Mammary epithelial cell (primary cell): Measurements from ENCODE around the gene DOCK11.

Experiments
- CTCF ChIP-seq, 2 donors: IDR thresholded peaks in 1 of 2; conservative IDR thresholded peaks in 1 of 2; 2 replicates each; pipeline ENCODE4 v1.5.1; 2011 to 2012; ENCODE audit warnings: inconsistent platforms in 2 of 2, low read length in 2 of 2, mild to moderate bottlenecking in 2 of 2, control low read depth in 1 of 2, low read depth in 1 of 2; ENCODE audit not compliant: insufficient read depth in 1 of 2; ENCODE audit errors: extremely low read depth in 1 of 2
- EZH2 ChIP-seq: IDR thresholded peaks from 2 replicates; pipeline ENCODE4 v1.6.1; 2012; ENCODE audit warnings: low read length, inconsistent platforms, borderline replicate concordance

DNA sequence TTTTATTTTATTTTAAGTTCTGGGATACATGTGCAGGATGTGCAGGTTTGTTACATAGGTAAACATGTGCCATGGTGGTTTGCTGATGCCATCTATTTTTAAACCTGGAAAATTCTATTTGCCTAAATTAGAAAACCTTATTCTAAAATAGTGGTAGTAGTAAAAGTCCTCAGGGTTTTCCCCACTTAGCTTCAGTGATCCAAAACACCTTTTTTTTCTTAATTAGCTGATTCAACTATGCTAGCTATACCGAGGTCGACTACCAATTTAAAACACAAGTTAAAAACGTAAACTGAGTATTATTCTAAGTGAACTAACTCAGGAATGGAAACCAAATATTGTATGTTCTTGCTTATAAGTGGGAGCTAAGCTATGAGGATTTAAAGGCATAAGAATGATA, 161.8 kb downstream of the DOCK11 start:
- TF ChIP-seq CTCF (conservative IDR thresholded peaks at IDR 0.05 in 1 of 2, IDR thresholded peaks at IDR 0.05 in 1 of 2; ENCODE audit: extremely low read depth in 1 of 2, insufficient read depth in 1 of 2, low read depth in 1 of 2, low read length in 2 of 2): no peak
- no peak for TF ChIP-seq EZH2
